HepG2 (cell line): ENCODE data around the gene NTN3. TPM values are rescaled to one million over a fixed set of nuclear protein-coding genes. Genes with fewer than 3 reads are reported as not detected.

Experiments used
- ATAC-seq: fragments of 200-7000 bp; cut with Tn5 transposase; 3 replicates; pipeline ENCODE4 v1.9.1; 2020; ENCODE audit warnings: mild to moderate bottlenecking, moderate library complexity
- BruUV-seq: library from RNA; stranded (reverse); fragments of 400-500 nt; replicated peaks from 2 replicates; lab custom pipeline; 2021; lab: Mats Ljungman, UMichigan
- CTCF ChIA-PET: fragments of 300-600 bp; formaldehyde crosslinking; extraction: SDS; loops from one replicate; lab custom pipeline; 2021; ENCODE audit warnings: low total read pairs, inconsistent platforms, low intra/inter-chr PET ratio; lab: Yijun Ruan, JAX
- POLR2A ChIA-PET: fragments of 350-600 bp; sonication (Branson Sonifier 250); formaldehyde crosslinking; loops from one replicate; lab custom pipeline; 2020; ENCODE audit warnings: antibody characterized with exemption, inconsistent platforms; lab: Yijun Ruan, JAX
- DNase-seq: peaks from one replicate; pipeline ENCODE4 v3.0.0-alpha.2; 2015; ENCODE audit warnings: low spot score
- FAIRE-seq: peaks from 3 replicates; lab custom pipeline; 2011; peaks lifted over from hg19 to GRCh38; lab: Jason Lieb, UNC
- H2AFZ ChIP-seq: one replicate; pipeline ENCODE4 v1.6.1; 2011; ENCODE audit warnings: low read length, inconsistent platforms
- H3K27ac ChIP-seq: fragments of 300-600 bp; 3 replicates; pipeline ENCODE4 v1.8.0; 2011; ENCODE audit warnings: mixed run types, mild to moderate bottlenecking, mixed read lengths, low read length, inconsistent platforms; ENCODE audit not compliant: insufficient read depth; ENCODE audit errors: extremely low read length
- H3K27me3 ChIP-seq, 2 experiments: fragments of 200-600 bp in 1 of 2; 2 replicates in 1 of 2; 3 replicates in 1 of 2; pipeline versions ENCODE4 v1.6.0 to v1.8.0; 2011; ENCODE audit warnings: low read length in 2 of 2, mild to moderate bottlenecking in 2 of 2, moderate library complexity in 2 of 2, inconsistent platforms in 1 of 2; ENCODE audit not compliant: insufficient read depth in 2 of 2, control insufficient read depth in 1 of 2
- H3K36me3 ChIP-seq, 2 experiments: fragments of 200-600 bp in 1 of 2; replicated peaks in 1 of 2; 2 replicates in 1 of 2; 3 replicates in 1 of 2; pipeline versions ENCODE4 v1.5.1 to v1.8.0; 2011; ENCODE audit warnings: low read length in 2 of 2, inconsistent platforms in 1 of 2; ENCODE audit not compliant: insufficient read depth in 2 of 2, control insufficient read depth in 1 of 2
- H3K4me1 ChIP-seq: 2 replicates; pipeline ENCODE4 v1.5.1; 2012; ENCODE audit warnings: low read length, inconsistent platforms; ENCODE audit not compliant: insufficient read depth
- H3K4me2 ChIP-seq: 2 replicates; pipeline ENCODE4 v1.6.0; 2011; ENCODE audit warnings: low read depth, low read length, inconsistent platforms
- H3K4me3 ChIP-seq, 3 experiments: fragments of 200-600 bp in 1 of 3; sonication (generic), shearing (Covaris generic) in 1 of 3; replicated peaks in 1 of 3; 2 replicates each; pipeline ENCODE4 v1.5.1; 2011 to 2016; ENCODE audit warnings: low read length in 3 of 3, inconsistent platforms in 2 of 3, low read depth in 2 of 3, mild to moderate bottlenecking in 2 of 3, control low read depth in 1 of 3, mixed read lengths in 1 of 3; ENCODE audit not compliant: insufficient read depth in 1 of 3
- H3K79me2 ChIP-seq: one replicate; pipeline ENCODE4 v1.6.1; 2011; ENCODE audit warnings: low read length, inconsistent platforms; ENCODE audit not compliant: insufficient read depth
- H3K9ac ChIP-seq: 2 replicates; pipeline ENCODE4 v1.6.0; 2011; ENCODE audit warnings: mild to moderate bottlenecking, low read depth, low read length, inconsistent platforms; ENCODE audit not compliant: insufficient read depth
- H3K9me3 ChIP-seq: 2 replicates; pipeline ENCODE4 v1.5.1; 2012; ENCODE audit warnings: mild to moderate bottlenecking, low read length
- H4K20me1 ChIP-seq: 2 replicates; pipeline ENCODE4 v1.6.0; 2011; ENCODE audit warnings: inconsistent platforms, mild to moderate bottlenecking, low read length, moderate library complexity; ENCODE audit not compliant: insufficient read depth
- ATF2 ChIP-seq: sonication (generic); formaldehyde crosslinking; IDR thresholded peaks from 2 replicates; pipeline ENCODE4 v1.4.0; 2020; ENCODE audit warnings: missing genetic modification reagents
- EP300 ChIP-seq, 3 experiments: sonication (generic) in 1 of 3; formaldehyde crosslinking in 1 of 3; IDR thresholded peaks; 2 replicates each; pipeline versions ENCODE4 v1.5.1 to v1.6.1; 2011 to 2020; ENCODE audit warnings: low read depth in 2 of 3, low read length in 2 of 3, borderline replicate concordance in 1 of 3, improper control_type of control experiment in 1 of 3, mild to moderate bottlenecking in 1 of 3, missing genetic modification reagents in 1 of 3, moderate library complexity in 1 of 3
- GPBP1L1 ChIP-seq: sonication (generic); formaldehyde crosslinking; IDR thresholded peaks from 2 replicates; pipeline ENCODE4 v1.5.0; 2020; ENCODE audit warnings: mild to moderate bottlenecking, missing genetic modification reagents
- MAFF ChIP-seq: IDR thresholded peaks from 2 replicates; pipeline ENCODE4 v1.6.1; 2011; ENCODE audit warnings: low read depth, low read length, improper control_type of control experiment
- MIXL1 ChIP-seq: IDR thresholded peaks from 2 replicates; pipeline ENCODE4 v1.6.1; 2016
- PAF1 ChIP-seq: IDR thresholded peaks from 2 replicates; pipeline ENCODE4 v1.6.1; 2016; ENCODE audit warnings: missing genetic modification reagents, missing compliant biosample characterization
- THAP11 ChIP-seq: IDR thresholded peaks from 2 replicates; pipeline ENCODE4 v1.6.1; 2016; ENCODE audit warnings: missing biosample characterization, missing genetic modification reagents
- ZBTB25 ChIP-seq: IDR thresholded peaks from 2 replicates; pipeline ENCODE4 v1.6.1; 2018; ENCODE audit warnings: missing genetic modification reagents
- ZFAT ChIP-seq: sonication (generic); formaldehyde crosslinking; conservative IDR thresholded peaks from 2 replicates; pipeline ENCODE4 v1.8.1; 2023; ENCODE audit warnings: missing genetic modification reagents, inconsistent platforms
- ZNF121 ChIP-seq: sonication (generic); formaldehyde crosslinking; IDR thresholded peaks from 2 replicates; pipeline ENCODE4 v1.5.0; 2020; ENCODE audit warnings: mild to moderate bottlenecking, missing genetic modification reagents
- ZNF879 ChIP-seq: sonication (generic); formaldehyde crosslinking; IDR thresholded peaks from 2 replicates; pipeline ENCODE4 v1.8.1; 2023; ENCODE audit warnings: missing genetic modification reagents
- WGBS: methylation state at CpG from one replicate; pipeline ENCODE4 v1.1.6; 2017; ENCODE audit warnings: low lambda C conversion rate; 5-methylcytosine and 5-hydroxymethylcytosine counted together
- in situ Hi-C: cut with HindIII; loops from 2 replicates; pipeline ENCODE4 v1.10.0; 2017; ENCODE audit warnings: low pct_unique_long_range_greater_than_20kb; ENCODE audit not compliant: extremely low pct_ligation_motif_present
- intact Hi-C: fragments of 100-400 bp; cut with micrococcal nuclease; formaldehyde crosslinking; loops from one replicate; pipeline ENCODE4 v1.10.0; 2022; ENCODE audit not compliant: unreplicated experiment
- polyA plus RNA-seq, 8 experiments: library from polyadenylated mRNA; depleted of rRNA in 3 of 8; stranded (reverse) in 7 of 8; unstranded in 1 of 8; fragments of >200 nt; fragmentation: Illumina TruSeq in 4 of 8; extraction: Trizol in 4 of 8; gene quantifications; 2 replicates each; pipeline versions ENCODE4 v1.2.1 to v1.2.3, GENCODE V29; 2011 to 2016; ENCODE audit warnings: low read depth in 4 of 8, missing spikeins in 1 of 8, mixed read lengths in 1 of 8; ENCODE audit not compliant: insufficient read depth in 1 of 8
- total RNA-seq, 5 experiments: library from RNA; depleted of rRNA; stranded (reverse); fragments of >200 nt; fragmentation: Illumina TruSeq; extraction: Trizol; gene quantifications; 2 replicates each; pipeline ENCODE4 v1.2.3, GENCODE V29; 2016; ENCODE audit warnings: low read depth in 1 of 5
- TF ChIP-seq, protein P1 (sequence below): sonication (generic); formaldehyde crosslinking; IDR thresholded peaks from 2 replicates; pipeline ENCODE4 v1.9.0; 2021; ENCODE audit warnings: mild to moderate bottlenecking, missing genetic modification reagents

NTN3 gene
- total and polyA plus RNA-seq, 2 of the 13 experiments (the other 11 are each of a cell fraction or from before 2014, with no cell fraction given), result 0.09 to 0.20 TPM

DNA sequence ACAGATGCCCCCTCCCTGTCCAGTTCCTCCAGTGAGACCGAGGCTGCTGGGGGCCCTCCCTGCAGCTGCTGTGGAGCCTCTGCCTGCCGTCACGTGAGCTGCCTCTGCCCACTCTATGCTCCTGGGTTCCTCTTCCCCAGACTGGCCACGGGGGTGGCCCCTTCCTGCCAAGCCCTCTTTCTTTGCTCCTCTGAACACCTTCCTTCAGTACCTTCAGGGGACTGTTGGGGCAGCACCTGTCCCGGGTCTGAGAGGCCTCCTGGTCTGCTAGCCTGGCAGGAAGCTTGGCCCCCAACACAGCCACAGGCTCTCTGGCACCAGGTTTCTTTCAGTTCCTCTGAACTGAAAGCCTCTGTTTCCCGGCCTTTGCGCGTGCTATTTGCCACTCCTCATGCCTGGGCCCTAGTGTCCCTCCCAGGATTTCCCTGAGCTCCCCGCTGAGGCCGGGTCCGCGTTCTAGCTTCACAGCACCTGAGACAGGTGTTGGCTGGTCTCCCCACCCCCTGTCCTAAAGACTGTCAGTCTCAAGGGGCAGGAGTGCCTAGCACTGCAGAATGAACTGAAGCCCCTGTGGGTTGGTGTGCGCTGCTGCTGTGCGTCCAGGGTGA is 36.1 kb downstream of the NTN3 start:
- Histone ChIP-seq H3K27ac (no peak overlapping the region), H3K79me2 (no peaks in the 10 kb centered on the region), H2AFZ (no peak overlapping the region), H3K9me3 (no peaks in the 10 kb centered on the region), H3K4me2 (no peak overlapping the region), H3K4me1 (peaks cover 24% of the 10 kb centered on the region), H3K9ac (no peak overlapping the region), H3K4me3 (no peak overlapping the region), H3K27me3 (no peaks in the 10 kb centered on the region), H4K20me1 (no peaks in the 10 kb centered on the region), H3K36me3 (peaks cover 0 to 2% of the 10 kb centered on the region in 2 experiments; a peak in 1 of 5 replicates)
- ATAC-seq (peak; percentile 23; the same call in 2 of the 3 replicates), FAIRE-seq (no peak), DNase-seq (no peak)
- CTCF ChIA-PET, result no interaction called here
- POLR2A ChIA-PET, result no interaction called here
- no TSS peak for BruUV-seq
- intact Hi-C loops (loop anchor here (10.0 kb wide), 1 partner anchor 162 kb away; the partner anchor contains the start of gene ABCA3), in situ Hi-C loops (no loop called here)
- WGBS, result 88% methylated on average over 10 of the region's 14 CpGs
- no peak for TF ChIP-seq ZBTB25 (CRISPR knock-in tag)
- TF ChIP-seq ZFAT (CRISPR knock-in tag), result no peak
- TF ChIP-seq, protein P1, sequence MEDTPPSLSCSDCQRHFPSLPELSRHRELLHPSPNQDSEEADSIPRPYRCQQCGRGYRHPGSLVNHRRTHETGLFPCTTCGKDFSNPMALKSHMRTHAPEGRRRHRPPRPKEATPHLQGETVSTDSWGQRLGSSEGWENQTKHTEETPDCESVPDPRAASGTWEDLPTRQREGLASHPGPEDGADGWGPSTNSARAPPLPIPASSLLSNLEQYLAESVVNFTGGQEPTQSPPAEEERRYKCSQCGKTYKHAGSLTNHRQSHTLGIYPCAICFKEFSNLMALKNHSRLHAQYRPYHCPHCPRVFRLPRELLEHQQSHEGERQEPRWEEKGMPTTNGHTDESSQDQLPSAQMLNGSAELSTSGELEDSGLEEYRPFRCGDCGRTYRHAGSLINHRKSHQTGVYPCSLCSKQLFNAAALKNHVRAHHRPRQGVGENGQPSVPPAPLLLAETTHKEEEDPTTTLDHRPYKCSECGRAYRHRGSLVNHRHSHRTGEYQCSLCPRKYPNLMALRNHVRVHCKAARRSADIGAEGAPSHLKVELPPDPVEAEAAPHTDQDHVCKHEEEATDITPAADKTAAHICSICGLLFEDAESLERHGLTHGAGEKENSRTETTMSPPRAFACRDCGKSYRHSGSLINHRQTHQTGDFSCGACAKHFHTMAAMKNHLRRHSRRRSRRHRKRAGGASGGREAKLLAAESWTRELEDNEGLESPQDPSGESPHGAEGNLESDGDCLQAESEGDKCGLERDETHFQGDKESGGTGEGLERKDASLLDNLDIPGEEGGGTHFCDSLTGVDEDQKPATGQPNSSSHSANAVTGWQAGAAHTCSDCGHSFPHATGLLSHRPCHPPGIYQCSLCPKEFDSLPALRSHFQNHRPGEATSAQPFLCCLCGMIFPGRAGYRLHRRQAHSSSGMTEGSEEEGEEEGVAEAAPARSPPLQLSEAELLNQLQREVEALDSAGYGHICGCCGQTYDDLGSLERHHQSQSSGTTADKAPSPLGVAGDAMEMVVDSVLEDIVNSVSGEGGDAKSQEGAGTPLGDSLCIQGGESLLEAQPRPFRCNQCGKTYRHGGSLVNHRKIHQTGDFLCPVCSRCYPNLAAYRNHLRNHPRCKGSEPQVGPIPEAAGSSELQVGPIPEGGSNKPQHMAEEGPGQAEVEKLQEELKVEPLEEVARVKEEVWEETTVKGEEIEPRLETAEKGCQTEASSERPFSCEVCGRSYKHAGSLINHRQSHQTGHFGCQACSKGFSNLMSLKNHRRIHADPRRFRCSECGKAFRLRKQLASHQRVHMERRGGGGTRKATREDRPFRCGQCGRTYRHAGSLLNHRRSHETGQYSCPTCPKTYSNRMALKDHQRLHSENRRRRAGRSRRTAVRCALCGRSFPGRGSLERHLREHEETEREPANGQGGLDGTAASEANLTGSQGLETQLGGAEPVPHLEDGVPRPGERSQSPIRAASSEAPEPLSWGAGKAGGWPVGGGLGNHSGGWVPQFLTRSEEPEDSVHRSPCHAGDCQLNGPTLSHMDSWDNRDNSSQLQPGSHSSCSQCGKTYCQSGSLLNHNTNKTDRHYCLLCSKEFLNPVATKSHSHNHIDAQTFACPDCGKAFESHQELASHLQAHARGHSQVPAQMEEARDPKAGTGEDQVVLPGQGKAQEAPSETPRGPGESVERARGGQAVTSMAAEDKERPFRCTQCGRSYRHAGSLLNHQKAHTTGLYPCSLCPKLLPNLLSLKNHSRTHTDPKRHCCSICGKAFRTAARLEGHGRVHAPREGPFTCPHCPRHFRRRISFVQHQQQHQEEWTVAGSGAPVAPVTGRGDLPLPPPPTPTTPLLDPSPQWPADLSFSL (CRISPR knock-in tag), result no peak
- no peak for TF ChIP-seq GPBP1L1 (CRISPR knock-in tag)
- TF ChIP-seq EP300 (IDR thresholded peaks at IDR 0.05; ENCODE audit: low read depth in 2 of 2, low read length in 2 of 2), result no peak
- no peak for TF ChIP-seq EP300 (CRISPR knock-in tag; IDR thresholded peaks at IDR 0.05; ENCODE audit: borderline replicate concordance)
- no peak for TF ChIP-seq MIXL1 (CRISPR knock-in tag)
- no peak for TF ChIP-seq THAP11 (CRISPR knock-in tag)
- TF ChIP-seq PAF1 (CRISPR knock-in tag), result no peak
- TF ChIP-seq MAFF, result no peak
- no peak for TF ChIP-seq ATF2 (CRISPR knock-in tag)
- no peak for TF ChIP-seq ZNF879
- no peak for TF ChIP-seq ZNF121 (CRISPR knock-in tag)
